AG09309 (cell line): ENCODE data around the gene NCF4.

Source experiments
- DNase-seq: peaks from one replicate; pipeline ENCODE4 v3.0.0-alpha.2; 2010; ENCODE audit warnings: low read depth
- H3K4me3 ChIP-seq: 2 replicates; pipeline ENCODE4 v1.5.1; 2011; ENCODE audit warnings: mild to moderate bottlenecking, low read depth, low read length, moderate library complexity; ENCODE audit not compliant: control insufficient read depth
- CTCF ChIP-seq: IDR thresholded peaks from 2 replicates; pipeline ENCODE4 v1.5.1; 2011; ENCODE audit warnings: mild to moderate bottlenecking, low read depth, low read length, inconsistent platforms; ENCODE audit not compliant: insufficient read depth, control insufficient read depth; ENCODE audit errors: missing control alignments

NCF4 gene

GRCh38 chr22:36914390-36914752 is 53.6 kb downstream of the NCF4 start:
- no peak overlapping the region for H3K4me3 ChIP-seq
- TF ChIP-seq CTCF = no peak
- DNase-seq = no peak

GRCh38 chr22:36916034-36916433 is 55.2 kb downstream of the NCF4 start:
- H3K4me3 ChIP-seq = no peak overlapping the region
- no peak for TF ChIP-seq CTCF
- DNase-seq = no peak

- DNase-seq = no peak
- TF ChIP-seq CTCF = no peak
- no peak overlapping the region for H3K4me3 ChIP-seq
Measured at GRCh38 chr22:36918586-36919284, 57.9 kb downstream of the NCF4 start.

- no peak for DNase-seq
- no peak overlapping the region for H3K4me3 ChIP-seq
- no peak for TF ChIP-seq CTCF
Measured at GRCh38 chr22:36921309-36922104, 60.7 kb downstream of the NCF4 start.

- DNase-seq = no peak
- TF ChIP-seq CTCF = no peak
- no peak overlapping the region for H3K4me3 ChIP-seq
Measured at GRCh38 chr22:36922105-36922608, 61.4 kb downstream of the NCF4 start.

- TF ChIP-seq CTCF = no peak
- H3K4me3 ChIP-seq = no peak overlapping the region
- DNase-seq = no peak
Measured at GRCh38 chr22:36922711-36923110, 61.9 kb downstream of the NCF4 start.
